Measurements from ENCODE around the gene FGFR3. TPM values are rescaled to one million over a fixed set of nuclear protein-coding genes. Genes with fewer than 3 reads are reported as not detected.

Gene FGFR3
- total and polyA plus RNA-seq, 10 of the 15 experiments (the other 5 are each of a cell fraction or from before 2014, with no cell fraction given), result 0.05 to 0.33 (median 0.18) TPM; not detected in 6

GRCh38 chr4:1778642-1779392, 14.3 kb upstream of the FGFR3 start:
- in situ Hi-C loops (cut with MboI) (no loop called here), intact Hi-C loops (cut with micrococcal nuclease; ENCODE audit: unreplicated experiment) (no loop called here)
- ChIA-PET CTCF (no interaction called here), RAD21 (ENCODE audit: unreplicated experiment) (no interaction called here), POLR2A (no interaction called here), SMC1A (ENCODE audit: uncharacterized antibody, unreplicated experiment) (no interaction called here)
- Histone ChIP-seq H3K79me2 (ENCODE audit: control insufficient read depth, insufficient read depth, low read length) (no peaks in the 10 kb centered on the region), H3K4me2 (ENCODE audit: control insufficient read depth, insufficient read depth) (no peak overlapping the region), H3K27ac (ENCODE audit: control insufficient read depth, insufficient read depth) (no peak overlapping the region), H3K4me3 (no peak overlapping the region), H3K9ac (ENCODE audit: control insufficient read depth, insufficient read depth, low read length) (no peak overlapping the region), H2AFZ (ENCODE audit: control insufficient read depth, low read depth, low read length) (no peak overlapping the region), H3K36me3 (ENCODE audit: control insufficient read depth in 2 of 2, insufficient read depth in 2 of 2, low read length in 1 of 2) (no peaks in the 10 kb centered on the region), H3K9me3 (replicated peaks; ENCODE audit: control insufficient read depth, insufficient read depth, low read length) (no peaks in the 10 kb centered on the region), H4K20me1 (ENCODE audit: control insufficient read depth, insufficient read depth) (no peaks in the 10 kb centered on the region), H3K27me3 (replicated peaks in 1 of 2; ENCODE audit: control insufficient read depth in 2 of 2, insufficient read depth in 2 of 2, low read length in 1 of 2) (no peaks in the 10 kb centered on the region; a peak in 2 of 4 replicates), H3K4me1 (ENCODE audit: control insufficient read depth, insufficient read depth, low read length) (no peaks in the 10 kb centered on the region)
- BruUV-seq (replicated peaks), result no TSS peak
- FAIRE-seq, result no peak
- ATAC-seq, result no peak
- TF ChIP-seq E2F4 (IDR thresholded peaks at IDR 0.05; ENCODE audit: low read depth, low read length) (no peak), MLLT1 (IDR thresholded peaks at IDR 0.05) (no peak)
- 34% methylated on average over 18 of the region's 18 CpGs for WGBS (ENCODE audit: insufficient coverage, insufficient replicate concordance, low lambda C conversion rate, missing lambda C conversion rate)
- DNase-seq (ENCODE audit: low read depth, low spot score), result no peak
